Gastroesophageal sphincter (tissue), 4 donors: ENCODE measurements around the gene ODAD3. TPM values are rescaled to one million over a fixed set of nuclear protein-coding genes. Genes with fewer than 3 reads are reported as not detected.
A peak's percentile ranks its signal among the peaks of the same experiment; 100 is the strongest.

Source experiments
- ATAC-seq: fragments of 150-250 bp; one replicate; pipeline ENCODE4 v1.9.1; 2016; ENCODE audit warnings: mild to moderate bottlenecking, moderate library complexity
- H3K27ac ChIP-seq, 4 donors: fragments of 200-600 bp; sonication (generic) in 3 of 4; 1 replicate in 3 of 4; 2 replicates in 1 of 4; pipeline ENCODE4 v1.5.1; 2016 to 2019
- H3K27me3 ChIP-seq: fragments of 200-600 bp; sonication (generic); one replicate; pipeline ENCODE4 v1.5.1; 2019
- H3K36me3 ChIP-seq, 2 donors: fragments of 200-600 bp; sonication (generic); one replicate each; pipeline ENCODE4 v1.5.1; 2019; ENCODE audit warnings: control low read depth in 1 of 2
- H3K4me1 ChIP-seq, 3 donors: fragments of 200-600 bp; sonication (generic); 1 replicate in 2 of 3; 2 replicates in 1 of 3; pipeline ENCODE4 v1.5.1; 2016 to 2019; ENCODE audit warnings: control low read depth in 2 of 3
- H3K4me3 ChIP-seq, 2 donors: fragments of 200-600 bp; sonication (generic); one replicate each; pipeline ENCODE4 v1.5.1; 2019; ENCODE audit warnings: mild to moderate bottlenecking in 1 of 2, moderate library complexity in 1 of 2
- H3K9me3 ChIP-seq, 3 donors: fragments of 200-600 bp; sonication (generic); one replicate each; pipeline ENCODE4 v1.5.1; 2017 to 2019; ENCODE audit warnings: control low read depth in 2 of 3
- EP300 ChIP-seq: sonication (generic); formaldehyde crosslinking; IDR thresholded peaks from one replicate; pipeline ENCODE4 v1.6.1; 2017; ENCODE audit warnings: antibody characterized with exemption, mild to moderate bottlenecking
- POLR2A ChIP-seq, 2 donors: fragments of 450-650 bp; IDR thresholded peaks; one replicate each; pipeline ENCODE4 v1.6.1; 2017; ENCODE audit warnings: antibody characterized with exemption in 2 of 2, mild to moderate bottlenecking in 2 of 2, moderate library complexity in 1 of 2
- POLR2AphosphoS5 ChIP-seq: sonication (generic); formaldehyde crosslinking; IDR thresholded peaks from one replicate; pipeline ENCODE4 v1.6.1; 2017; ENCODE audit warnings: antibody characterized with exemption
- WGBS, 2 donors: methylation state at CpG; one replicate each; pipeline ENCODE4 v1.1.5; 2018; ENCODE audit warnings: low coverage in 1 of 2; 5-methylcytosine and 5-hydroxymethylcytosine counted together
- small RNA-seq, 4 donors: library from RNA; depleted of rRNA; stranded (forward); fragments of <200 nt; gene quantifications; one replicate each; pipeline ENCODE3, GENCODE V24; 2016
- total RNA-seq, 4 donors: library from RNA; depleted of rRNA; stranded (reverse); fragments of >200 nt; gene quantifications; one replicate each; pipeline ENCODE4 v1.1.0, GENCODE V29; 2016
- TF ChIP-seq, protein P1 (sequence below), 4 experiments: fragments of 200-600 bp in 2 of 4; fragments of 450-650 bp in 2 of 4; sonication (generic) in 1 of 4; IDR thresholded peaks; one replicate each; pipeline ENCODE4 v1.5.1; 2017 to 2019; ENCODE audit warnings: antibody characterized with exemption in 4 of 4, mild to moderate bottlenecking in 2 of 4, moderate library complexity in 2 of 4

Gene ODAD3
- total RNA-seq, 4 donors from 2014 or later = 0.27 to 1.4 TPM; not detected in 2

DNA sequence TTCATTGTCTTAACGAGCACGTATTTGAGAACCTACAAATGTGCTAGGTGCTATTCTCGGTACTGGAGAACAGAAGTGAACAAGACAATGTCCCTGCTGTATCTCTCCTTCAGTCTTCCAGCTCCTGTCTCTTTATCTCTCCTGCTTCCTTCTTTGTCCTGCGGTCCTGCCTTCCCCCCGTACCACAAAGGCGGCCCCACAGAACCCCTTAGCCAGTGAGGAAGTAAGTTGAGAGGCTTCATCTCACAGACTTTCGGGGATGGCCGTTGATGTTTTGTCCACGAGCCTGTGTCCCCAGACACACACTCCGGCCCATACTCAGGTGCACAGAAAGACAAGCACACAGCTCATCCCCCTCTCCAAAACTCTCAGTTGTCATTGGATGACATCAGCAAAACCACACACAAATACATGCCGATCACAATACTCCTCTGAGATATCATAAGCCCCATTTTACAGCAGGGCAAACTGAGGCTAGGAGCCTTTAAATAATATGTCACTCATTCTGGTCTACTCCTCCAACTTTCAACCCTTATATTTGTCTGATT is 61.0 kb downstream of the ODAD3 start:
- H3K27ac ChIP-seq = peak overlapping the region; percentile 81 to 99 (median 96)
- TF ChIP-seq, protein P1, sequence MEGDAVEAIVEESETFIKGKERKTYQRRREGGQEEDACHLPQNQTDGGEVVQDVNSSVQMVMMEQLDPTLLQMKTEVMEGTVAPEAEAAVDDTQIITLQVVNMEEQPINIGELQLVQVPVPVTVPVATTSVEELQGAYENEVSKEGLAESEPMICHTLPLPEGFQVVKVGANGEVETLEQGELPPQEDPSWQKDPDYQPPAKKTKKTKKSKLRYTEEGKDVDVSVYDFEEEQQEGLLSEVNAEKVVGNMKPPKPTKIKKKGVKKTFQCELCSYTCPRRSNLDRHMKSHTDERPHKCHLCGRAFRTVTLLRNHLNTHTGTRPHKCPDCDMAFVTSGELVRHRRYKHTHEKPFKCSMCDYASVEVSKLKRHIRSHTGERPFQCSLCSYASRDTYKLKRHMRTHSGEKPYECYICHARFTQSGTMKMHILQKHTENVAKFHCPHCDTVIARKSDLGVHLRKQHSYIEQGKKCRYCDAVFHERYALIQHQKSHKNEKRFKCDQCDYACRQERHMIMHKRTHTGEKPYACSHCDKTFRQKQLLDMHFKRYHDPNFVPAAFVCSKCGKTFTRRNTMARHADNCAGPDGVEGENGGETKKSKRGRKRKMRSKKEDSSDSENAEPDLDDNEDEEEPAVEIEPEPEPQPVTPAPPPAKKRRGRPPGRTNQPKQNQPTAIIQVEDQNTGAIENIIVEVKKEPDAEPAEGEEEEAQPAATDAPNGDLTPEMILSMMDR (IDR thresholded peaks at IDR 0.05) = no peak
- TF ChIP-seq POLR2A (IDR thresholded peaks at IDR 0.05) = no peak
- no peak for TF ChIP-seq POLR2AphosphoS5
- TF ChIP-seq EP300 = no peak
- peaks cover 0 to 26% of the 10 kb centered on the region in 2 donors for H3K36me3 ChIP-seq
- peak overlapping the region; percentile 66 to 72 for H3K4me3 ChIP-seq
- 32 to 41% methylated on average over 5 to 8 of the region's 11 CpGs for WGBS, 2 donors
- H3K9me3 ChIP-seq = no peaks in the 10 kb centered on the region
- H3K4me1 ChIP-seq = peaks cover 0 to 49% (median 26%) of the 10 kb centered on the region in 3 donors
- no peak for ATAC-seq
- no peaks in the 10 kb centered on the region for H3K27me3 ChIP-seq

DNA sequence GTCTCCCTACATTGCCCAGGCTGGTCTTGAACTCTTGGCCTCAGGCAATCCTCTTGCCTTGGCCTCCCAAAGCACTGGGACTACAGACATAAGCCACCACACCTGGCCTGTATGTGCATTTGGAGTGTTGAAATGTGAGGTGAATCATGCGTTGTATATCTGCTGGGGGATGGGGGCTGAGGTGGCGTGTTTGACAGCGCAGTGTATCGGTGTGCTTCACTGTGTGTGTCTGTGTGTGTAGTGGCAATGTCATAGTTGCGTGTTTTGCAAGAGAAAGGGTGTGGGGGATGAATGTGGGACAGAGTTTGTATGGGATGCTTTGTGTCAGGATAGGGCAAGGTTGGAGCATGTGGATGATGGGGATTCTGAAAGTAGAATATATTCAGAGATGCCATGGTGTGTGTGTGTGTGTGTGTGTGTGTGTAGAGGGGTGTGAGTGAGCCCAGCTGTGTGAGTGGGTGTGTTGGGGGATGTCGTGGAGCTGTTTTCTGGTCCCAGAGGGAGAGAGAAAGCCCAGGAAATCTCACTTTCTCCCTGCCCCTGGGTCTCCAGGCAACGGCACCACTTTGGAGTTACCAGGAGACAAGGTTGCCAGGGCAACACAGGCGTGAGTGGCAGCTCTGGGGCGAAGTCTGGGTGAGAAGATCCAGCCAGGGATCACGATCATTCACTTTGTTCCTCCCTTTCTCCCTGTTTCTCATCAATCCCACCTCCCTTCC is 61.6 kb downstream of the ODAD3 start:
- H3K4me1 ChIP-seq = peaks cover 0 to 43% (median 26%) of the 10 kb centered on the region in 3 donors
- peaks cover 0 to 26% of the 10 kb centered on the region in 2 donors for H3K36me3 ChIP-seq
- H3K27me3 ChIP-seq = no peaks in the 10 kb centered on the region
- H3K27ac ChIP-seq = no peak overlapping the region
- no peak overlapping the region for H3K4me3 ChIP-seq
- ATAC-seq = no peak
- H3K9me3 ChIP-seq = no peaks in the 10 kb centered on the region
- TF ChIP-seq POLR2A (IDR thresholded peaks at IDR 0.05) (no peak), POLR2AphosphoS5 (no peak), EP300 (no peak)
- TF ChIP-seq, protein P1 (IDR thresholded peaks at IDR 0.05) = no peak
- WGBS, 2 donors = 51 to 55% methylated on average over 8 to 9 of the region's 10 CpGs

- TF ChIP-seq, protein P1 (IDR thresholded peaks at IDR 0.05) = no peak
- TF ChIP-seq POLR2A (IDR thresholded peaks at IDR 0.05) (no peak), EP300 (no peak), POLR2AphosphoS5 (no peak)
- Histone ChIP-seq H3K27ac (no peak overlapping the region), H3K4me1 (peaks cover 0 to 17% (median 9%) of the 10 kb centered on the region in 3 donors), H3K36me3 (peaks cover 0 to 37% of the 10 kb centered on the region in 2 donors), H3K27me3 (no peaks in the 10 kb centered on the region), H3K4me3 (no peak overlapping the region), H3K9me3 (no peaks in the 10 kb centered on the region)
- 66 to 92% methylated on average over 2 of the region's 2 CpGs for WGBS, 2 donors
- ATAC-seq = no peak
Observed at GRCh38 chr19:11370744-11371143, 64.2 kb downstream of the ODAD3 start.

Small RNA genes lying within 50 kb of the gene (small RNA-seq; reads per million reads assigned to genes)
- gene RF00019 = 0 reads per million in 4 donors

Other genes with a start within 250 kb of the ODAD3 start
- 1,000 to 10,000 TPM in 3 of 4 donors, 100 to 1,000 TPM in 1; 913 to 1,808 (median 1,065) TPM for gene KANK2, start 237.6 kb downstream of the ODAD3 start, total RNA-seq
- gene ANGPTL8, start 195.5 kb downstream of the ODAD3 start, total RNA-seq = 1 to 10 TPM in 1 of 4 donors, not detected in 3; 2.0 TPM
- 10 to 100 TPM; 18.5 to 43.1 (median 29.1) TPM for gene DOCK6, start 172.6 kb downstream of the ODAD3 start, total RNA-seq
- not detected for gene TSPAN16, start 139.0 kb downstream of the ODAD3 start, total RNA-seq
- 10 to 100 TPM; 21.5 to 43.7 (median 28.0) TPM for gene RAB3D, start 95.5 kb downstream of the ODAD3 start, total RNA-seq
- 100 to 1,000 TPM; 165 to 262 (median 210) TPM for gene TMEM205, start 88.9 kb downstream of the ODAD3 start, total RNA-seq
- gene CCDC159, start 88.6 kb downstream of the ODAD3 start, total RNA-seq = 10 to 100 TPM in 3 of 4 donors, 1 to 10 TPM in 1; 6.6 to 30.0 (median 19.0) TPM
- gene PLPPR2, start 79.7 kb downstream of the ODAD3 start, total RNA-seq = 10 to 100 TPM; 20.5 to 57.7 (median 44.9) TPM
- 1 to 10 TPM in 2 of 4 donors, under 1 TPM in 2; 0.62 to 2.6 (median 1.0) TPM for gene SWSAP1, start 60.5 kb downstream of the ODAD3 start, total RNA-seq
- 1 to 10 TPM in 3 of 4 donors, under 1 TPM in 1; 0.62 to 5.1 (median 2.7) TPM for gene EPOR, start 50.8 kb downstream of the ODAD3 start, total RNA-seq
- 1 to 10 TPM in 2 of 4 donors, under 1 TPM in 2; 0.25 to 3.7 (median 1.3) TPM for gene RGL3, start 15.8 kb downstream of the ODAD3 start, total RNA-seq
- gene PRKCSH, start 514 bp upstream of the ODAD3 start, total RNA-seq = 100 to 1,000 TPM in 1 of 4 donors, 10 to 100 TPM in 3; 72.8 to 112 (median 85.8) TPM
- gene ELAVL3, start 45.9 kb upstream of the ODAD3 start, total RNA-seq = 1 to 10 TPM in 1 of 4 donors, under 1 TPM in 2, not detected in 1; 0.04 to 3.3 (median 0.27) TPM
- 10 to 100 TPM in 2 of 4 donors, 1 to 10 TPM in 2; 5.1 to 20.4 (median 10.6) TPM for gene ZNF653, start 70.7 kb upstream of the ODAD3 start, total RNA-seq
- gene ECSIT, start 94.0 kb upstream of the ODAD3 start, total RNA-seq = 10 to 100 TPM; 50.1 to 88.3 (median 65.2) TPM
- gene CNN1, start 103.7 kb upstream of the ODAD3 start, total RNA-seq = 1,000 to 10,000 TPM; 2,283 to 3,774 (median 3,072) TPM
- 10 to 100 TPM; 19.1 to 49.4 (median 32.0) TPM for gene ELOF1, start 124.1 kb upstream of the ODAD3 start, total RNA-seq
- 10 to 100 TPM in 2 of 4 donors, 1 to 10 TPM in 2; 4.4 to 12.0 (median 9.8) TPM for gene ACP5, start 142.5 kb upstream of the ODAD3 start, total RNA-seq
- 10 to 100 TPM in 3 of 4 donors, 1 to 10 TPM in 1; 9.6 to 18.0 (median 10.4) TPM for gene ZNF627, start 162.4 kb upstream of the ODAD3 start, total RNA-seq